H1 (cell line): ENCODE measurements around the gene FAM209B. TPM values are rescaled to one million over a fixed set of nuclear protein-coding genes. Genes with fewer than 3 reads are reported as not detected.

ENCODE experiments used
- polyA plus RNA-seq, 7 experiments: library from polyadenylated mRNA; depleted of rRNA in 3 of 7; stranded (reverse) in 5 of 7; unstranded in 2 of 7; fragments of >200 nt in 5 of 7; fragments of 200-250 nt in 2 of 7; gene quantifications; 1 replicate in 5 of 7; 2 replicates in 1 of 7; 4 replicates in 1 of 7; pipeline versions ENCODE4 v1.2.1 to v1.2.3, GENCODE V29; 2011 to 2013; ENCODE audit warnings: missing spikeins in 2 of 7, mixed read lengths in 2 of 7
- total RNA-seq: library from RNA; stranded (reverse); fragmentation: NEBNext Ultra II Directional; extraction: Animal tissue kit (Norgen Biotek cat#: 25700); gene quantifications from 2 replicates; pipeline ENCODE4 v1.2.1, GENCODE V29; 2021

FAM209B gene
- total and polyA plus RNA-seq, 2 of the 8 experiments (the other 6 are each of a cell fraction or from before 2014, with no cell fraction given) = 0.29 TPM; not detected in 1

Other genes starting within 250 kb of the FAM209B start
- gene FAM210B, start 174.3 kb upstream of the FAM209B start, total RNA-seq = 15.0 and 15.1 TPM in 2 replicates
- 7.5 and 9.4 TPM in 2 replicates for gene FAM210B, start 174.3 kb upstream of the FAM209B start, polyA plus RNA-seq (2011; rRNA removed)
- gene AURKA, start 141.0 kb upstream of the FAM209B start, total RNA-seq = 84.8 and 90.8 TPM in 2 replicates
- gene AURKA, start 141.0 kb upstream of the FAM209B start, polyA plus RNA-seq (2011; rRNA removed) = 37.5 and 45.8 TPM in 2 replicates
- 56.4 and 59.4 TPM in 2 replicates for gene CSTF1, start 140.6 kb upstream of the FAM209B start, total RNA-seq
- gene CSTF1, start 140.6 kb upstream of the FAM209B start, polyA plus RNA-seq (2011; rRNA removed) = 78.8 and 83.5 TPM in 2 replicates
- not detected in 2 replicates for gene CASS4, start 121.0 kb upstream of the FAM209B start, total RNA-seq
- gene CASS4, start 121.0 kb upstream of the FAM209B start, polyA plus RNA-seq (2011; rRNA removed) = not detected in 2 replicates
- gene RTF2, start 64.6 kb upstream of the FAM209B start, total RNA-seq = 51.2 and 51.4 TPM in 2 replicates
- 31.0 and 33.9 TPM in 2 replicates for gene RTF2, start 64.6 kb upstream of the FAM209B start, polyA plus RNA-seq (2011; rRNA removed)
- not detected in 2 replicates for gene FAM209A, start 8.5 kb upstream of the FAM209B start, total RNA-seq
- gene FAM209A, start 8.5 kb upstream of the FAM209B start, polyA plus RNA-seq (2011; rRNA removed) = 0.15 and 0.30 TPM in 2 replicates
- 5.6 and 5.8 TPM in 2 replicates for gene TFAP2C, start 96.1 kb downstream of the FAM209B start, total RNA-seq
- 1.7 and 2.8 TPM in 2 replicates for gene TFAP2C, start 96.1 kb downstream of the FAM209B start, polyA plus RNA-seq (2011; rRNA removed)